Astrocyte (in vitro differentiated cells and primary cell): ENCODE data around the gene PPP1R14B.

Source experiments
- EZH2 ChIP-seq: IDR thresholded peaks from 2 replicates; pipeline ENCODE4 v1.6.1; 2012; ENCODE audit warnings: mild to moderate bottlenecking, low read length, inconsistent platforms; ENCODE audit not compliant: insufficient read depth
- TF ChIP-seq, protein P1 (sequence below): IDR thresholded peaks from 2 replicates; pipeline ENCODE4 v1.5.1; 2011; ENCODE audit warnings: low read depth, mild to moderate bottlenecking, inconsistent platforms, low read length, moderate library complexity; ENCODE audit not compliant: insufficient read depth

- TF ChIP-seq, protein P1, sequence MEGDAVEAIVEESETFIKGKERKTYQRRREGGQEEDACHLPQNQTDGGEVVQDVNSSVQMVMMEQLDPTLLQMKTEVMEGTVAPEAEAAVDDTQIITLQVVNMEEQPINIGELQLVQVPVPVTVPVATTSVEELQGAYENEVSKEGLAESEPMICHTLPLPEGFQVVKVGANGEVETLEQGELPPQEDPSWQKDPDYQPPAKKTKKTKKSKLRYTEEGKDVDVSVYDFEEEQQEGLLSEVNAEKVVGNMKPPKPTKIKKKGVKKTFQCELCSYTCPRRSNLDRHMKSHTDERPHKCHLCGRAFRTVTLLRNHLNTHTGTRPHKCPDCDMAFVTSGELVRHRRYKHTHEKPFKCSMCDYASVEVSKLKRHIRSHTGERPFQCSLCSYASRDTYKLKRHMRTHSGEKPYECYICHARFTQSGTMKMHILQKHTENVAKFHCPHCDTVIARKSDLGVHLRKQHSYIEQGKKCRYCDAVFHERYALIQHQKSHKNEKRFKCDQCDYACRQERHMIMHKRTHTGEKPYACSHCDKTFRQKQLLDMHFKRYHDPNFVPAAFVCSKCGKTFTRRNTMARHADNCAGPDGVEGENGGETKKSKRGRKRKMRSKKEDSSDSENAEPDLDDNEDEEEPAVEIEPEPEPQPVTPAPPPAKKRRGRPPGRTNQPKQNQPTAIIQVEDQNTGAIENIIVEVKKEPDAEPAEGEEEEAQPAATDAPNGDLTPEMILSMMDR, result no peak
- TF ChIP-seq EZH2, result no peak
These were observed 5.0 kb downstream of the PPP1R14B start for GRCh38 chr11:64241491-64242374.
